RWPE1 (cell line): Measurements from ENCODE around the gene IER3.
A peak's percentile ranks its signal among the peaks of the same experiment; 100 is the strongest.

Experiments
- CTCF ChIA-PET: fragments of 350-600 bp; sonication (Branson Sonifier 250); formaldehyde crosslinking; extraction: SDS; loops from one replicate; lab custom pipeline; 2021; lab: Yijun Ruan, JAX
- POLR2A ChIA-PET: fragments of 400-600 bp; formaldehyde crosslinking; extraction: SDS; loops from one replicate; lab custom pipeline; 2020; ENCODE audit warnings: antibody characterized with exemption; ENCODE audit not compliant: low non-redundant PET; lab: Yijun Ruan, JAX
- DNase-seq: peaks from one replicate; pipeline ENCODE4 v3.0.0; 2012; ENCODE audit warnings: low spot score
- H3K27ac ChIP-seq: fragments of 450-650 bp; 2 replicates; pipeline ENCODE4 v1.5.1; 2017
- TF ChIP-seq, protein P1 (sequence below): fragments of 450-650 bp; conservative IDR thresholded peaks from 2 replicates; pipeline ENCODE4 v1.5.1; 2017; ENCODE audit warnings: low read depth, mild to moderate bottlenecking

Gene IER3

DNA sequence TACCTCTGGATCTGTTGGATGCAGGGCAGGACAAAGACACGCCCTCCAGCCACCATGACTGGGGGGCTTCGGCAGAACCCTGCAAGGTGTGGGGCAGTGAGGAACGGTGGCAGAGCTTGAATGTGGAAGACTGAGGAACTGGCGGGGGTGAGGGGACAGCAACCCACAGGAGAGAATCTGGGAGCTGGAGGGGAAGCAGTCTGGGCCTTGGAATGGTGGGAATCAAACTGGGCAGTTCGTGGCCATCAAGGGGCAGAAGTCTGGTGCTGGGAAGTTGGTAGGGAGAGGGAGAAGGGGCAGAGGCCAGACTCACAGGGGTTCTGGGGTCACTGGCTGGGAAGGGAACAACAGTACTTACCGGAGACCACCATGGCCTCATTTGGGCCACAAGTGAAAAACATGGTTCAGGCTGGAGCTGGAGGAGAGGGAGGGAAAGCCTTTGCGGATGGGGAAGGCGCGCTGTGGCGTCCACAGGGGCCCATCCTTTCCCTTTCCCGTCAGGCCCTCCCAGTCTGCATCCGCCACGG, 2.5 kb downstream of the IER3 start:
- ChIA-PET CTCF (interaction anchor here (1.3 to 1.5 kb wide), 3 partner anchors 11 to 134 kb away, joined by 3 to 7 read pairs (median 3); no protein-coding TSS in a partner anchor), POLR2A (interaction anchor here (0.7 to 1.8 kb wide), 5 partner anchors 10 to 78 kb away, joined by 3 to 8 read pairs (median 4); no protein-coding TSS in a partner anchor)
- peak overlapping the region; percentile 94 for H3K27ac ChIP-seq
- TF ChIP-seq, protein P1, sequence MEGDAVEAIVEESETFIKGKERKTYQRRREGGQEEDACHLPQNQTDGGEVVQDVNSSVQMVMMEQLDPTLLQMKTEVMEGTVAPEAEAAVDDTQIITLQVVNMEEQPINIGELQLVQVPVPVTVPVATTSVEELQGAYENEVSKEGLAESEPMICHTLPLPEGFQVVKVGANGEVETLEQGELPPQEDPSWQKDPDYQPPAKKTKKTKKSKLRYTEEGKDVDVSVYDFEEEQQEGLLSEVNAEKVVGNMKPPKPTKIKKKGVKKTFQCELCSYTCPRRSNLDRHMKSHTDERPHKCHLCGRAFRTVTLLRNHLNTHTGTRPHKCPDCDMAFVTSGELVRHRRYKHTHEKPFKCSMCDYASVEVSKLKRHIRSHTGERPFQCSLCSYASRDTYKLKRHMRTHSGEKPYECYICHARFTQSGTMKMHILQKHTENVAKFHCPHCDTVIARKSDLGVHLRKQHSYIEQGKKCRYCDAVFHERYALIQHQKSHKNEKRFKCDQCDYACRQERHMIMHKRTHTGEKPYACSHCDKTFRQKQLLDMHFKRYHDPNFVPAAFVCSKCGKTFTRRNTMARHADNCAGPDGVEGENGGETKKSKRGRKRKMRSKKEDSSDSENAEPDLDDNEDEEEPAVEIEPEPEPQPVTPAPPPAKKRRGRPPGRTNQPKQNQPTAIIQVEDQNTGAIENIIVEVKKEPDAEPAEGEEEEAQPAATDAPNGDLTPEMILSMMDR = no peak
- DNase-seq = no peak

DNA sequence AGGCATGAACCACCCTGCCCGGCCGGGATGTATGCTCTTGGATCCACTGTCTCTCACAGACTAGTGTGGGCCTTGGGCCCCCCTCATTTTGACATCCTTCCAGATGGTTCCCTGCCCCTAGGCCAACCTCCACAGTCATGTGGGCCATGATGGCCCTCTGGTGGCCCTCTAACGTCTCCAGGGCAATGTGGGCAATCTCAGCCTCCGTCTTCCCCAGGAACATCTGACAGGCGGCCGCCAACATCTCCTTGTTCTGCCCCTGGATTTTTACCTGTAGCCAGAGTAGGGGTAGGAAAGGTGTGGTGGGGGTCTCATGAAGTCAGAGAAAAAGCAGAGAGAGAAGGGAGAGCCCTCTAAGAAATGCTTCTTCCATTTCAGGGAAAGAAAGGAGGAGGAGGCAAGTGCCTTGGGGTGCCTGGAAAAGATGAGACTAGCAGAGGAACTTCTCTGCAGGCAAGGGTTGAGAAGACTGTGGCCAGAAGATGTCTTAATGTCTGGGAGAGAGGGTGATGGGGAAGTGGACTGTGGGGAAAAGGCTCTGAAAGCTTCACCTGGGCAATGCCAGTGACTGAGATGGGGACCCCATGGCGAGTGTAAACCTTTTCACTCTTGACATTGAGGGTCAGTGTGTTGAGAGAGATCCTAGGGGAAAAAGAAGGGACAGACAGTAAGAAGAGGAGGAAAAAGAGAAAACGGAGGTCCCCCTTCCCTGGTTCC, 3.1 kb downstream of the IER3 start:
- ChIA-PET POLR2A (interaction anchor here (0.6 to 0.7 kb wide), 2 partner anchors 22 to 24 kb away, joined by 4 to 9 read pairs; no protein-coding TSS in a partner anchor), CTCF (interaction anchor here (1.4 kb wide), 1 partner anchor 10 kb away, joined by 7 read pairs; no protein-coding TSS in a partner anchor)
- H3K27ac ChIP-seq = peak overlapping the region; percentile 94
- TF ChIP-seq, protein P1 = no peak
- DNase-seq = no peak

DNA sequence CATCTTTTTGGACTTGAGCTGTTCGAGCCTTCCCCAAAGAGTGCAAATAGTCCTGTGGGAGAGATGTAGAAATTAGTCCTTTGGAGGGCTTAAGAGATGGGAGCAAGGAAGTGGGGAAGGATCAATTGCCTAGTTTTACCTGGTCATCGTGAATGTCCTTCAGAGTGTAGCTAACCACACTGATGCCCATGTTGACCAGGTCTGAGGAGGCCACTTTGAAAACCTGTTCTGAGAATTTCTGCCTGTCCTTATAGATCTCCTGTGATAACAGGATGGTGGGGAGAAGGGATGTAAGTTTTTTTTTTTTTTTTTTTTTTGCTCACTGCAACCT, 3.8 kb downstream of the IER3 start:
- ChIA-PET POLR2A (interaction anchor here (0.5 to 0.6 kb wide), 2 partner anchors 8 to 25 kb away, joined by 3 to 9 read pairs; no protein-coding TSS in a partner anchor), CTCF (interaction anchor here (0.6 to 1.4 kb wide), 3 partner anchors 10 to 138 kb away, joined by 3 to 6 read pairs (median 3); no protein-coding TSS in a partner anchor)
- TF ChIP-seq, protein P1 = no peak
- no peak for DNase-seq
- H3K27ac ChIP-seq = peak overlapping the region; percentile 50

DNA sequence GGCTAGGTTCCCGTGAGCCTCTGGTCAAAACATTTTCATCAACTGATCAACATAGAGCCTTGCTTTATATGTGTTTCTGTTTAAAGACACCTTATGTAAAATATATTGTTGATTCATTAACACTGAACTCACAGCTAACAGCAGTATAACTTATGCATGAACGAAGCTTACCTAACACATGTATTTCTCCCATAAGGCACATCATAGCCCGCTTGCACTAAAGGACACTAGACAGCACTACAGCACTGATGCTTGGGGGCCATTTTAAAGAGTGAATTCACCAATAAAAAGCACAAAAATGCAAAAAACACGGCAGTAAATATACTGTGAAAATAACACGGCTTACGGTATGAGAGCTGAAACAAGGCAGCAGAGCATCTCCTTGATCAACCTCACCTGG, 5.8 kb downstream of the IER3 start:
- TF ChIP-seq, protein P1 = no peak
- DNase-seq = no peak
- POLR2A ChIA-PET = interaction anchor here (0.5 to 0.6 kb wide), 2 partner anchors 12 to 74 kb away, joined by 3 to 4 read pairs; no protein-coding TSS in a partner anchor
- CTCF ChIA-PET = interaction anchor here (0.6 kb wide), 1 partner anchor 8 kb away, joined by 4 read pairs; no protein-coding TSS in a partner anchor
- H3K27ac ChIP-seq = no peak overlapping the region

DNA sequence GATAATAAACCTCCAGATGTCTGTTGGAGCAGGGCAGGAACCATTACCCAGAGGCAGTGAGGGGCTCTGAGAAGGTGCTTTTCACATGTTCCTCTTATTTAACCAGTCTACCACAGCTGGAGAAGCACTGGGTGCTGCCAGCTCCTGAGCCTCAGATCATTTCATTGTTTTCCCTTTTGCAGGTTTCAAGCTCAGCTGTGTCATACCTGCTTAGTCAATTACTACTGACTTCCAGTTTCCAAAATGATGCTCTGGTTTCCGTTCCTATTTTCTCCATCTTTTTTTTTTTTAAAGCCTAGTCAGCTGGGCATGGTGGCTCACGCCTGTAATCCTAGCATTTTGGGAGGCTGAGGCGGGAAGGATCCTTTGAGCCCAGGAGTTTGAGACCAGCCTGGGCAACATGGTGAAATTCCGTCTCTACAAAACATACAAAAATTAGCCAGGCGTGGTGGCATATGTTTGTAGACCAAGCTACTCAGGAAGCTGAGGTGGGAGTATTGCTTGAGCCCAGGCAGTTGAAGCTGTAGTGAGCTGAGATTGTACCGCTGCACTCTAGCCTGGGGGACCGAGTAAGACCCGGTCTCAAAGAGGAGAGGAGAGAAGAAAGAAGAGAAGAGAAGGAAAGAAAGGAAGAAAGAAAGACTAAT, 8.6 kb downstream of the IER3 start:
- POLR2A ChIA-PET = no interaction called here
- TF ChIP-seq, protein P1 = no peak
- H3K27ac ChIP-seq = no peak overlapping the region
- DNase-seq = no peak
- CTCF ChIA-PET = interaction anchor here (0.6 to 0.9 kb wide), 2 partner anchors 93 to 103 kb away, joined by 3 read pairs; no protein-coding TSS in a partner anchor
